ACC112 (cell line): ENCODE measurements around the gene RABGAP1.

Source experiments
- H2AFZ ChIP-seq: fragments of 200-600 bp; sonication (generic); one replicate; pipeline ENCODE4 v1.6.0; 2017; ENCODE audit warnings: antibody characterized with exemption, low read length; ENCODE audit not compliant: unreplicated experiment
- H3K27ac ChIP-seq: fragments of 200-600 bp; sonication (generic); 2 replicates; pipeline ENCODE4 v1.5.1; 2014; ENCODE audit warnings: low read depth, mild to moderate bottlenecking, antibody characterized with exemption, low read length, moderate library complexity
- H3K27me3 ChIP-seq: fragments of 200-600 bp; sonication (generic); 2 replicates; pipeline ENCODE4 v1.6.1; 2014; ENCODE audit warnings: mild to moderate bottlenecking, antibody characterized with exemption, low read length, moderate library complexity, mixed read lengths; ENCODE audit not compliant: insufficient read depth
- H3K36me3 ChIP-seq: fragments of 200-600 bp; sonication (generic); 2 replicates; pipeline ENCODE4 v1.6.1; 2016; ENCODE audit warnings: mild to moderate bottlenecking, antibody characterized with exemption, low read length, moderate library complexity, mixed read lengths; ENCODE audit not compliant: insufficient read depth
- H3K4me1 ChIP-seq: fragments of 200-600 bp; sonication (generic); one replicate; pipeline ENCODE4 v1.6.1; 2016; ENCODE audit warnings: low read length, mixed read lengths; ENCODE audit not compliant: insufficient read depth, unreplicated experiment, control insufficient read depth
- H3K4me3 ChIP-seq: fragments of 200-600 bp; sonication (generic); 2 replicates; pipeline ENCODE4 v1.5.1; 2014; ENCODE audit warnings: mild to moderate bottlenecking, low read depth, low read length
- H3K79me2 ChIP-seq: fragments of 200-600 bp; sonication (generic); one replicate; pipeline ENCODE4 v1.6.0; 2016; ENCODE audit warnings: low read length; ENCODE audit not compliant: control insufficient read depth, unreplicated experiment, insufficient read depth

The RABGAP1 gene

GRCh38 chr9:123033352-123033751, 92.5 kb downstream of the RABGAP1 start, which contains the start of gene GPR21:
Gene GPR21 (plus strand): TSS chr9:123033667. CDS start chr9:123034567, 900 bp downstream.
- H2AFZ ChIP-seq = no peak within 1 kb of the TSS
- no peak within 1 kb of the TSS for H3K27ac ChIP-seq
- H3K79me2 ChIP-seq = no peaks in the 10 kb centered on the region
- H3K4me3 ChIP-seq = no peak within 1 kb of the TSS
- H3K27me3 ChIP-seq = no peaks in the 10 kb centered on the region
- peaks cover 14% of the 10 kb centered on the region for H3K4me1 ChIP-seq
- 0 out of 2 replicates have a peak, but pooled peaks cover 10% of the 10 kb centered on the region for H3K36me3 ChIP-seq

GRCh38 chr9:123033864-123034601, 93.2 kb downstream of the RABGAP1 start:
- H3K36me3 ChIP-seq = 0 out of 2 replicates have a peak, but pooled peaks cover 9% of the 10 kb centered on the region
- H3K4me3 ChIP-seq = no peak overlapping the region
- peaks cover 14% of the 10 kb centered on the region for H3K4me1 ChIP-seq
- H3K79me2 ChIP-seq = no peaks in the 10 kb centered on the region
- no peak overlapping the region for H3K27ac ChIP-seq
- no peak overlapping the region for H2AFZ ChIP-seq
- no peaks in the 10 kb centered on the region for H3K27me3 ChIP-seq

- no peak overlapping the region for H3K27ac ChIP-seq
- H3K4me1 ChIP-seq = peaks cover 14% of the 10 kb centered on the region
- H3K79me2 ChIP-seq = no peaks in the 10 kb centered on the region
Observed at GRCh38 chr9:123034881-123035510, 94.2 kb downstream of the RABGAP1 start.

DNA sequence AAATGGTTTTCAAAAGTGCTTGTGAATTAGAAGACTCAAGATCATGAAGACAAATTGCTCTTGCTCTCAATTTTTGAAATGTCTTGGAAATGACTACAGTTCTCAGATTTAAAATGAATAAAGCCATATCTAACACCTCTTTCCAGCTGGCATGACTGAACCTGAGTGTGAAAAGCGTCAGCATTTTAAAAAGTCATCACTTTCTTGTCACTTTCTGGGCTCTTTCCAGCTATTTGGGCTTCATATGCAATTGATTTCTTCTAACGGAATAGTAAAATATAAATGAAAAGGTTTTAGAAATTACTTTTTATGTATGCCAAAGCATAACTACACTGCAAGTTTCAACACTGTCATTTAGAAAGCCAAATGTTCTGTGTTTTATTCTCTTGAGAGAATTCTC, 95.0 kb downstream of the RABGAP1 start:
- no peak overlapping the region for H2AFZ ChIP-seq
- no peak overlapping the region for H3K27ac ChIP-seq
- H3K79me2 ChIP-seq = no peaks in the 10 kb centered on the region
- H3K4me3 ChIP-seq = no peak overlapping the region
- H3K27me3 ChIP-seq = no peaks in the 10 kb centered on the region
- peaks cover 14% of the 10 kb centered on the region for H3K4me1 ChIP-seq
- peaks cover 13% of the 10 kb centered on the region for H3K36me3 ChIP-seq

More at GRCh38 chr9:123034881-123035510, 94.2 kb downstream of the RABGAP1 start:
- H3K4me3 ChIP-seq = no peak overlapping the region
- peaks cover 9% of the 10 kb centered on the region; the same call in 1 of the 2 replicates for H3K36me3 ChIP-seq
- no peak overlapping the region for H2AFZ ChIP-seq
- H3K27me3 ChIP-seq = no peaks in the 10 kb centered on the region

DNA sequence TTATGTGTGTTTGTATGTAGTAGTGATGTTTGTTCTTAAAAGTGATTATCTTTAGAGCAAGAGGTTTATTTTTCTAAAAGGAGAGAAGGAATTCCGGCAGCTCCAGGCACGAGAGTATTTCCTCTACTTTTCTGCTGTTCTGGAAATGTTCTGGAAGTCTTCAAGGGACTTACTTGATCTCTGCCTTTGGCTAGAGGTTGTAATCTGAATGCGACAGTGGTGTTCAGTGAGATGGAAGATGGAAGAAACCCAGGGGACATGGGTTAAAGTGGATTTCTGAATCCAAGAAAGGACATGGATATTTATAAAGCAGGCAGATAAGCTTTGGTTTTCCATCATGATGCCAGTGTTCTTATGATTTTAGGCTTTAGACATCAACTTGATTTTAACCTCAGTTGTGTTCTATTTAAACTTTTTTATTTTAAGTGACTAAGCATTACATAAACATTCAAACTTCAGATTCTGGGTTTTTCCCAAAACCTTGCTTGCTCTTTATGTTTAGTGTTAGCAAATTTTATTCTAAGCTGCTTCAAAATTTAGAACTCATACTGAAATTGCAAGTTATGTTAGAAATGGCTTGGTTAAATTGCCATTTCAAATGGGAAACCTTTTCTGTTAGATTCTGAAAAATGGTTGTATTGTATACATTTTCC, 96.2 kb downstream of the RABGAP1 start:
- H3K27ac ChIP-seq = no peak overlapping the region
- peaks cover 24% of the 10 kb centered on the region for H3K36me3 ChIP-seq
- no peak overlapping the region for H3K4me3 ChIP-seq
- H3K27me3 ChIP-seq = no peaks in the 10 kb centered on the region
- H3K4me1 ChIP-seq = peaks cover 14% of the 10 kb centered on the region
- no peaks in the 10 kb centered on the region for H3K79me2 ChIP-seq
- no peak overlapping the region for H2AFZ ChIP-seq

- Histone ChIP-seq H2AFZ (no peak overlapping the region), H3K4me1 (peaks cover 14% of the 10 kb centered on the region), H3K36me3 (peaks cover 37% of the 10 kb centered on the region), H3K4me3 (no peak overlapping the region), H3K27me3 (no peaks in the 10 kb centered on the region), H3K79me2 (no peaks in the 10 kb centered on the region), H3K27ac (no peak overlapping the region)
Observed at GRCh38 chr9:123039617-123040219, 98.9 kb downstream of the RABGAP1 start.

- no peaks in the 10 kb centered on the region for H3K79me2 ChIP-seq
- H3K36me3 ChIP-seq = peaks cover 36% of the 10 kb centered on the region
- H3K4me3 ChIP-seq = no peak overlapping the region
- no peaks in the 10 kb centered on the region for H3K27me3 ChIP-seq
- H3K27ac ChIP-seq = no peak overlapping the region
- peaks cover 13% of the 10 kb centered on the region for H3K4me1 ChIP-seq
- no peak overlapping the region for H2AFZ ChIP-seq
Observed at GRCh38 chr9:123040801-123041200, 100.0 kb downstream of the RABGAP1 start.

DNA sequence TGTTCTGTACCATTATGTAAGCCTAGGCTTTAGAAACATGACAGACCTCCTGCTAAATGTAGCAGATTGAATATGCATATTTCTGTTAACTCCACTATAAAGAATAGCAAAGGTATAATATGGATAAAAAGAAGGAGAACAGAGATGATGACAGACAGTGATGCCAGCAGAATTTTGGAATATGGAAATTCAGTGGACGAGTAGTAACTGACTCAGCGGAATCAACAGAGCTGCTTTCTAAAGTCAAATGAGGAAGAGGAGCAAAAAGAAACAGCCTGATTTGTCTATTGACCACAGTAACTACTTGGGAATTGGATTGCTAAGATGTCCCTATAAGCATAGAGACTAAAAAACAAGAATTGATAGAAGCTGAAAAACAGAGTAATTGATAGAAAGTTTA, 100.7 kb downstream of the RABGAP1 start:
- Histone ChIP-seq H3K36me3 (peaks cover 36% of the 10 kb centered on the region), H3K27me3 (no peaks in the 10 kb centered on the region), H3K79me2 (no peaks in the 10 kb centered on the region), H2AFZ (no peak overlapping the region), H3K4me3 (no peak overlapping the region), H3K27ac (no peak overlapping the region), H3K4me1 (peaks cover 6% of the 10 kb centered on the region)

DNA sequence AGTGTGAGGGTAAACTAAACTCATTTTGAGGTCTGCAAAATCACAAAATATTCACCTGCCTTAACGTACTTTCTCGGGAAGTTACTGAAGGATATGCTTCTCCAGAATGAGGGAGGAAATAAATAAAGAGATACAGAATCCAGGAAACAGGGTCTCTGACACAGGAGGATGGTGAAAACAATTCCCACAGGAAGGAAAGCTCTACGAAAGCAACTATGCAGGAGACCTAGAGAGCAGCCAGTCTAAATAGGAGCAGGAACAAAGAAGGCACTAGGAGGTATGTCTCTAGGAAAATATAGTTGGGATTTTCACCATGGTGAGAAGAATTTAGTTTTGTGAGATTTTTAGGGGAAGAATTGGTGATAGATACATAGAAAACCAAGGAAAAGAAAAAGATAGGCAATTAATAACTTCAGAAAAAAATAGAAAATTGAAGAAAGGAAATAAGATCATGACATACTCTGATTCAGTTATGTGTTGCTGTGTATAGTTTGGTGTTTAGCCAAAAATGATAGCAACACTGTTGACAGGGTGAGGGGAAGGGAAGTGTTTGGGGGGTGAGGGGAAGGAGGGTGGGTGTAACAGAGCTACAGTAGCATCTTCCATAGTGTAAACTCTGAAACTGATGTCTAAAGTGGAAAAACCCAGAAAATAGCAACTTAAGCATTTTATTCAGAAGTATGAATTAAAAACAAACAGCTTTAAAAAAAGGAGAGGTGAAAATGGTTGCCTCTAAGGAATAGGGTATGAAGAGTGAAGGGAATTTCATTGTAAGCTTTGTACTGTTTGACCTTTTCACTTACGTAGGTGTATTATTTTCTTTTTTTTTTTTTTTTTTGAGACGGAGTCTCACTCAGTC, 102.5 kb downstream of the RABGAP1 start:
- Histone ChIP-seq H3K4me1 (peaks cover 3% of the 10 kb centered on the region), H3K79me2 (no peaks in the 10 kb centered on the region), H3K27me3 (no peaks in the 10 kb centered on the region), H3K36me3 (peaks cover 36% of the 10 kb centered on the region), H2AFZ (no peak overlapping the region), H3K27ac (no peak overlapping the region), H3K4me3 (no peak overlapping the region)

- Histone ChIP-seq H3K27ac (no peak overlapping the region), H3K79me2 (no peaks in the 10 kb centered on the region), H2AFZ (no peak overlapping the region), H3K4me3 (no peak overlapping the region), H3K27me3 (no peaks in the 10 kb centered on the region), H3K36me3 (peaks cover 31% of the 10 kb centered on the region), H3K4me1 (peaks cover 16% of the 10 kb centered on the region)
Observed at GRCh38 chr9:123044586-123044985, 103.8 kb downstream of the RABGAP1 start.
